ENCODE measurements around the gene PTPRM.

DNA sequence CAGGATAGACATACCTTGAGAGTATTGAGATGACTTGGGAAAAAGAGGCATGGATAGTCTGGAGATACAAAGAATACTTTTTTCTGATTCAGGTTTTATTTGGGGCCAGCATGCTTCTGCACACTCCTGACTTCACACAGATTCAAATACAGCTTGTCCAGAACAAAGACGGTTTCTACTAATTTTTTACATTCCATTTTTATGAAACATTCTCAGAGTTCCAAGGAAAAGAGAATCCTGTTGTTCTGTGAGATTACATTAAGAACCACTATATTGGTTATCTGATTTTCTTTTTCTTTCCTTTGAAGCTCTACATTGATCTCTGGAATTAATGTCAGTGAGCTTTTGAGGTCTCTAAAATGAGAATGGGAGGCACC is 41.0 kb downstream of the PTPRM start:
- TF ChIP-seq, protein P1, sequence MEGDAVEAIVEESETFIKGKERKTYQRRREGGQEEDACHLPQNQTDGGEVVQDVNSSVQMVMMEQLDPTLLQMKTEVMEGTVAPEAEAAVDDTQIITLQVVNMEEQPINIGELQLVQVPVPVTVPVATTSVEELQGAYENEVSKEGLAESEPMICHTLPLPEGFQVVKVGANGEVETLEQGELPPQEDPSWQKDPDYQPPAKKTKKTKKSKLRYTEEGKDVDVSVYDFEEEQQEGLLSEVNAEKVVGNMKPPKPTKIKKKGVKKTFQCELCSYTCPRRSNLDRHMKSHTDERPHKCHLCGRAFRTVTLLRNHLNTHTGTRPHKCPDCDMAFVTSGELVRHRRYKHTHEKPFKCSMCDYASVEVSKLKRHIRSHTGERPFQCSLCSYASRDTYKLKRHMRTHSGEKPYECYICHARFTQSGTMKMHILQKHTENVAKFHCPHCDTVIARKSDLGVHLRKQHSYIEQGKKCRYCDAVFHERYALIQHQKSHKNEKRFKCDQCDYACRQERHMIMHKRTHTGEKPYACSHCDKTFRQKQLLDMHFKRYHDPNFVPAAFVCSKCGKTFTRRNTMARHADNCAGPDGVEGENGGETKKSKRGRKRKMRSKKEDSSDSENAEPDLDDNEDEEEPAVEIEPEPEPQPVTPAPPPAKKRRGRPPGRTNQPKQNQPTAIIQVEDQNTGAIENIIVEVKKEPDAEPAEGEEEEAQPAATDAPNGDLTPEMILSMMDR (conservative IDR thresholded peaks at IDR 0.05; ENCODE audit: low read length) = no peak
- no peak for TF ChIP-seq EZH2phosphoT487 (IDR thresholded peaks at IDR 0.05; ENCODE audit: borderline replicate concordance)

Measured in Loucy (cell line).